Measurements from ENCODE around the gene SVIL. TPM values are rescaled to one million over a fixed set of nuclear protein-coding genes. Genes with fewer than 3 reads are reported as not detected.
"Not testable (repeated sequence)": the region's sequence is repeated elsewhere in the genome, so short reads cannot be mapped to it uniquely, and the experiment has no call there.

Gene SVIL
- total RNA-seq, 1 donor from 2014 or later, result 72.1 TPM

DNA sequence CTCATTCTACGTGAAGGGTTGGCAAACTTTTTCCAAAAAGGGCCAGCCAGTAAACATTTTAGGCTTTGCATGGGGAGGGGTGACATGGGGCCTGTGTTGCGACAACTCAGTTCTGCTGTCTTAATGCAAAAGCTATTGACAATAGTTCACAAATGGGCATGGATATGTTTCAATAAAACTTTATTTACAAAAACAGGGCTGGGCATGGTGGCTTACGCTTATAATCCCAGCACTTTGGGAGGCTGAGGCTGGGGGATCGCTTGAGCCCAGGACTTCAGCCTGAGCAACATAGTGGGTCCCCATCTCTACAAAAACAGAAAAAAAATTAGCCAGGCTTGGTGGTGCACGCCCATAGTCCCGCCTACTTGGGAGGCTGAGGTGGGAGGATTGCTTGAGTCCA, 141.1 kb downstream of the SVIL start:
- TF ChIP-seq, protein P1, sequence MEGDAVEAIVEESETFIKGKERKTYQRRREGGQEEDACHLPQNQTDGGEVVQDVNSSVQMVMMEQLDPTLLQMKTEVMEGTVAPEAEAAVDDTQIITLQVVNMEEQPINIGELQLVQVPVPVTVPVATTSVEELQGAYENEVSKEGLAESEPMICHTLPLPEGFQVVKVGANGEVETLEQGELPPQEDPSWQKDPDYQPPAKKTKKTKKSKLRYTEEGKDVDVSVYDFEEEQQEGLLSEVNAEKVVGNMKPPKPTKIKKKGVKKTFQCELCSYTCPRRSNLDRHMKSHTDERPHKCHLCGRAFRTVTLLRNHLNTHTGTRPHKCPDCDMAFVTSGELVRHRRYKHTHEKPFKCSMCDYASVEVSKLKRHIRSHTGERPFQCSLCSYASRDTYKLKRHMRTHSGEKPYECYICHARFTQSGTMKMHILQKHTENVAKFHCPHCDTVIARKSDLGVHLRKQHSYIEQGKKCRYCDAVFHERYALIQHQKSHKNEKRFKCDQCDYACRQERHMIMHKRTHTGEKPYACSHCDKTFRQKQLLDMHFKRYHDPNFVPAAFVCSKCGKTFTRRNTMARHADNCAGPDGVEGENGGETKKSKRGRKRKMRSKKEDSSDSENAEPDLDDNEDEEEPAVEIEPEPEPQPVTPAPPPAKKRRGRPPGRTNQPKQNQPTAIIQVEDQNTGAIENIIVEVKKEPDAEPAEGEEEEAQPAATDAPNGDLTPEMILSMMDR (IDR thresholded peaks at IDR 0.05; ENCODE audit: insufficient read depth, low read length, poor library complexity, severe bottlenecking), result no peak
- H3K4me3 ChIP-seq (ENCODE audit: low read depth, low read length), result no peak overlapping the region
- no peaks in the 10 kb centered on the region for H3K27me3 ChIP-seq (ENCODE audit: control insufficient read depth, insufficient read depth, low read length)
- DNase-seq (ENCODE audit: low read depth), result no peak
- no peaks in the 10 kb centered on the region for H3K36me3 ChIP-seq (ENCODE audit: control insufficient read depth, insufficient read depth, low read length)

DNA sequence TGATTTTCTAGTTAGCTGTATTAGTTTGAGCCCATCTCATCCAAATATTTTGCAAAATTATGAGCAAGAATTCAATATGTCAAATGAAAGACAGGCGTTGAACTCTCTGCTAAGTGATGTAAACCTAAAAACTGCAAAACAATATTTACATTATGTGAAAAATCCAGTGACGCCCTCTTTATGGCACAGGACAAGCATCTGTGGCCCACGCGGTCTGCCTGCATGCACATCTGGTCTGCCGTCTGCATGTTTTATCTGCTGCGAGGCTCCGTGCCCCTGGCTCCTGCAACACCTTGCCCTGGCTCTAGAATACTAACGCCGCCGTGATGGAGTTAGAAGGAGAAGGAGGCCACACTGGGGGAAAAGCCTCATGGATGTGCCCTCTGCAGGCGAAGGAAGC, 142.0 kb downstream of the SVIL start:
- Histone ChIP-seq H3K4me3 (ENCODE audit: low read depth, low read length) (no peak overlapping the region), H3K27me3 (ENCODE audit: control insufficient read depth, insufficient read depth, low read length) (no peaks in the 10 kb centered on the region), H3K36me3 (ENCODE audit: control insufficient read depth, insufficient read depth, low read length) (no peaks in the 10 kb centered on the region)
- no peak for DNase-seq (ENCODE audit: low read depth)
- TF ChIP-seq, protein P1 (IDR thresholded peaks at IDR 0.05; ENCODE audit: insufficient read depth, low read length, poor library complexity, severe bottlenecking), result no peak

DNA sequence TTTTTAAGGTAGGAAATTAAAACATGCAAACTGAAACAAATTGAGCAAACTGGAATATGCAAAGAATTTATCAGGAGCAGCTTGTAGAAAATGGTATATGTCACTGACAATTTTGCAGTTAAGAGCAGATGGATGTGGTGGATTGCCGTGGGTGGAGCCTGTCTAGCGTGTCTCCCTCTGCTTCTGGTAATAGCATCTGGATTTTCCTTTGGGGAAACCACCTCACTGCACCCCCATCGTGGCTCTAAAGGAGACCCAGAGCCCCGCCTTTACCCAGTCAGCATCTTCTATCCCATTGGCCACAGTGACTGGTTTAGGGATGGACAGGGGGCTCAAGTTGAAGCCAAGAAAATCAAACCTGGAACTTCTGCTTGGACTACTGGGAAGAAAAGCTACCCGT, 142.9 kb downstream of the SVIL start:
- no peak overlapping the region for H3K4me3 ChIP-seq (ENCODE audit: low read depth, low read length)
- no peaks in the 10 kb centered on the region for H3K36me3 ChIP-seq (ENCODE audit: control insufficient read depth, insufficient read depth, low read length)
- H3K27me3 ChIP-seq (ENCODE audit: control insufficient read depth, insufficient read depth, low read length), result no peaks in the 10 kb centered on the region
- DNase-seq (ENCODE audit: low read depth), result no peak
- TF ChIP-seq, protein P1 (IDR thresholded peaks at IDR 0.05; ENCODE audit: insufficient read depth, low read length, poor library complexity, severe bottlenecking), result no peak

DNA sequence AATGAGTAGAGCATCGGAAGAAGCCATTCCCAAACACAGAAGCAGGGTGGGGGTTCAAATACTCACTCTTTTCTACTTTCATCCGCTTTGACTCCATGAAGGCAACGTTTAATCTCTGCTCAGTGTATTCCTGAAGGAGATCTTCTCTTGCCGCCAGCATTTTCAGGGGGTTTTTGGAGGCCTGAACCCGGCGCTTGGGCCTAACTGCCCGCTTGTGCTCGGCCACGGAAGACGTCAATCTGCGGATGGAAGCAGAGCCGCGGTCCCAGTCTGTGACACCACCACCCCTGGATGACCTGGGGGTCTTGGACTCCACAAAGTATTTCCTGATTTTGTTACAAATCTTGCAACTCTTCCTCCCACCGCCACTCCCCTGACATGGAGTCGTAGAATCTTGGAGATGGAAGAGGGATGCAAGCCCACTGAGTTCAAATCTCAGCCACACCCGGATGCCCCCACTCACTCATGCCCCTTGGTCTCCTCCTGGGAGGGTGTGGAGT, 143.9 kb downstream of the SVIL start:
- H3K36me3 ChIP-seq (ENCODE audit: control insufficient read depth, insufficient read depth, low read length); DNase-seq (ENCODE audit: low read depth): not testable (repeated sequence)

DNA sequence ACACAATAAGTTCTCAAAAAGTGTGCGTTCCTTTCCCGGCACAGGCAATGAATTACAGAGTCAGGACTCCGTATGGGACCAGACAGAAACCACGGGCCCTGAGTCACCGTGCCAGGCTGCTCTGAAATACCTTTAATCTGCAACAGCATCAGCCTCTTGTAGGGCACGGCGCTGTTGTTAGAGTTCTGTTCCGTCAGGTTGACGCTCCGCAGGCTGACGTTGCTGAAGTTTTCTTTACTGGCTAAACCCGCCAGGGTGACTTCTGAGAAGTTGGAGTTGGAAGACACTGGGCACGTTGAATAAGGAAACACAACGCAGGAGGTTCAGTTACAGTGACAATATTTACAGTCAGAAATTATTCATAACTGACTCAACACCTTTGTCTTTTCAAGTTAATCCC, 146.3 kb downstream of the SVIL start:
- H3K4me3 ChIP-seq (ENCODE audit: low read depth, low read length); DNase-seq (ENCODE audit: low read depth); H3K36me3 ChIP-seq (ENCODE audit: control insufficient read depth, insufficient read depth, low read length); H3K27me3 ChIP-seq (ENCODE audit: control insufficient read depth, insufficient read depth, low read length): not testable (repeated sequence)

More for the DNA sequence above, 143.9 kb downstream of the SVIL start:
- H3K27me3 ChIP-seq (ENCODE audit: control insufficient read depth, insufficient read depth, low read length); H3K4me3 ChIP-seq (ENCODE audit: low read depth, low read length): not testable (repeated sequence)

DNA sequence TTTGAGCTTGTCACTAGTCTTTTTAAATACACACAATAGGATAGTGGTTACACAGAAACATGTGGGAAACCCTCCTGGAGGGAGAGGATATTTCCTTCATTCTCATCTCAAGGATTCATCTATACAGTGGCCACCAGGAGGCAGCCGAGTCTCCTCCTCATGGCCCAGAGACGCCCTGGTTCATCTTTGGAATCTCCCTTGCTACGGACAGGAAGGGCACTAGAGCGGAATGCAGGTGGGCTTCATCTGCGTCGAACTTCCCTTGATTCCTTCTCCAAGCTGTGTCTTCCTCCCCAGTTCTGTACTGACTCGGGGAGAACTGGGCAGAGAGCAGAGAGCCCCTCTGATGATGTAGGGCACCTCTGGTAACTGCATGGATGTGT, 146.9 kb downstream of the SVIL start:
- not testable (repeated sequence) for H3K4me3 ChIP-seq (ENCODE audit: low read depth, low read length); H3K27me3 ChIP-seq (ENCODE audit: control insufficient read depth, insufficient read depth, low read length); DNase-seq (ENCODE audit: low read depth); H3K36me3 ChIP-seq (ENCODE audit: control insufficient read depth, insufficient read depth, low read length)

DNA sequence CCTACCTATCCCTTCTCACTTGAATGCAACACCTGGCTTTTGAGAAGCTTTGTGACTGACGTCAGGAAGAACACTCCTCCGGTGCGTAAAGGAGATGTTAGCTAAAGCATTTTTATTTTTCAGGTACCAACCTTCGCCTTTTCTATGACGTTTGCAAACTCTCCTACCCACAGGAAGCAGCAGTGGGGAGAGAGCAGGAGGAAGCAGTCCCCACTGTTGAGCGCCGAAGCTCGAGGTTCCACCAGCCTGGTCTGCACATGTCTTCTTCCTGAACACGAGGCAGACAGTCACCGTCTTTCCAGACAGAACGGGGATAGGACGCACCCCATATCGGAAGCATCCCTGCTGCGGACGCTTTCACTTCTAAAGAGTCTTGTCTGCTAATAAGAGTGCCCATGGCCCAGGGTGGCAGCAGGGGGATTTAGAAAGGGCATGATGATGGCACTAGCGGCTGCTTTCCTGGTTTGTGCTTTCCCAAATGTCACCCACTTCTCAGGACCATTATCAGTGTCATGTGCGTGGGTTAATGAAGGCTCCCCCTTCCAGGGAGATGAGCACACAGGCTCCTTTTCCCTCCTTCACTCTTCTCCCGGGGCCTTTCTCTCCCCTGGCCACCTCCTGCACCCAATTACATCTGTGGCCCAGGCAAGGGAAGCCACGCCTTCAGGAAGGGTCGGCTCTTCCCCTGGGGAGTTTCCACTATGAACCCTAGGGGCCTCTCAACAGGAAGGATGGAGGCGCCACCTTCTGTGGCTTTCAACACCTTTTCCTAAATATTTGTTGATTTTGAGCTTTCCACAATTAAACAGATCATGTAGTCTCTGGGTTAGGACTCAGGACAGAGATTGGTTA, 147.5 kb downstream of the SVIL start:
- not testable (repeated sequence) for H3K27me3 ChIP-seq (ENCODE audit: control insufficient read depth, insufficient read depth, low read length); H3K36me3 ChIP-seq (ENCODE audit: control insufficient read depth, insufficient read depth, low read length); H3K4me3 ChIP-seq (ENCODE audit: low read depth, low read length); DNase-seq (ENCODE audit: low read depth)

DNA sequence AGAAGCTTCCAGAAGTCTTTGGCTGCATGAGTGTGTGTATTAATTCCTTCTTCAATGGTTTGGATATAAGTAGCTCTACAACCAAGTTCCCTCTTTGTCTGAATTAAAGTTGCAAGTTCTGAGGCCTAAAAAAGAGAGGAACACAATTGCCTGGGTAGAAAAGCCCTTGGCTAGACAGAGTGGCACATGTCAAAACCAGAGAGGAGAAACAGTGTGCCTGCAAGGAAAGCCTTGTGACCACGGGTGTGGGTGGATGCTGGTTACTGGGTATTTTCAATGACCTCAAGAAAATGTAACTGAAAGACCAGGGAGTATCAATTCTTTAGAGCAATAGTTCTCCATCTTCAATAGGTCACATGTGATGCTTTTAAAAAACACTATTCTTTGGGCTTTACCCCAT, 148.3 kb downstream of the SVIL start:
- TF ChIP-seq, protein P1 (IDR thresholded peaks at IDR 0.05; ENCODE audit: insufficient read depth, low read length, poor library complexity, severe bottlenecking), result no peak
- peaks cover 1% of the 10 kb centered on the region for H3K36me3 ChIP-seq (ENCODE audit: control insufficient read depth, insufficient read depth, low read length)
- no peak for DNase-seq (ENCODE audit: low read depth)
- no peaks in the 10 kb centered on the region for H3K27me3 ChIP-seq (ENCODE audit: control insufficient read depth, insufficient read depth, low read length)
- H3K4me3 ChIP-seq (ENCODE audit: low read depth, low read length), result no peak overlapping the region

DNA sequence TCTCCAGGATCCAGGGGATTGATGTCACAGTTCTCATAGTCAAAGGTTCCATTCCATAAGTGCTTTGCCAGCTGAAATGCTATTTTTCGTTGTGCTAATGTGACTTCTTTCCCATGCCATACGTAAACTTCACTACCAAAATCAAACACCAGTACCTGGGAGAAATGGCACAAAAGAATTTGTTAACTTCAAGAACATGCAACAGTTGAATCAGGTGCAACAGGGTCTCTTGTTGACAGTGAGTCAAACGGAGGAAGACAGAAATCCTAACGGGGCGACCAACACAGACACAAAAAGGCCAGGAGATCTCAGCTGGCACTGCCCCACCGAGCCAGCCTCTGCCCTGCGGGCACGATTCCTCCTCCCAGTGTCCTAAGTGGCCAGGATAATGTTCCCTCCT, 150.1 kb downstream of the SVIL start:
- DNase-seq (ENCODE audit: low read depth); H3K27me3 ChIP-seq (ENCODE audit: control insufficient read depth, insufficient read depth, low read length); H3K4me3 ChIP-seq (ENCODE audit: low read depth, low read length); H3K36me3 ChIP-seq (ENCODE audit: control insufficient read depth, insufficient read depth, low read length): not testable (repeated sequence)
